Measurements from ENCODE around the gene MRAS.

MRAS gene

GRCh38 chr3:138359919-138360868 lies 11.8 kb downstream of the MRAS start:
- no peak overlapping the region for H3K4me3 ChIP-seq (replicated peaks in 1 of 2; ENCODE audit: low read depth in 2 of 2, low read length in 2 of 2)
- no peak for DNase-seq (ENCODE audit: low read depth in 2 of 2)
- TF ChIP-seq CTCF (IDR thresholded peaks at IDR 0.05; ENCODE audit: low read depth, low read length): no peak

- H3K4me3 ChIP-seq (replicated peaks in 1 of 2; ENCODE audit: low read depth in 2 of 2, low read length in 2 of 2): no peak overlapping the region
- DNase-seq (ENCODE audit: low read depth in 2 of 2): no peak
- TF ChIP-seq CTCF (IDR thresholded peaks at IDR 0.05; ENCODE audit: low read depth, low read length): no peak
These were observed 12.6 kb downstream of the MRAS start for GRCh38 chr3:138360869-138361525.

GRCh38 chr3:138361561-138361971 lies 13.2 kb downstream of the MRAS start:
- no peak for DNase-seq (ENCODE audit: low read depth in 2 of 2)
- H3K4me3 ChIP-seq (replicated peaks in 1 of 2; ENCODE audit: low read depth in 2 of 2, low read length in 2 of 2): no peak overlapping the region
- TF ChIP-seq CTCF (IDR thresholded peaks at IDR 0.05; ENCODE audit: low read depth, low read length): no peak

- TF ChIP-seq CTCF (IDR thresholded peaks at IDR 0.05; ENCODE audit: low read depth, low read length): no peak
- no peak overlapping the region for H3K4me3 ChIP-seq (replicated peaks in 1 of 2; ENCODE audit: low read depth in 2 of 2, low read length in 2 of 2)
- no peak for DNase-seq (ENCODE audit: low read depth in 2 of 2)
These were observed 14.2 kb downstream of the MRAS start for GRCh38 chr3:138362538-138362937.

GRCh38 chr3:138363322-138363721 lies 14.9 kb downstream of the MRAS start:
- no peak overlapping the region for H3K4me3 ChIP-seq (replicated peaks in 1 of 2; ENCODE audit: low read depth in 2 of 2, low read length in 2 of 2)
- TF ChIP-seq CTCF (IDR thresholded peaks at IDR 0.05; ENCODE audit: low read depth, low read length): no peak
- DNase-seq (ENCODE audit: low read depth in 2 of 2): no peak

GRCh38 chr3:138364356-138365252 lies 16.2 kb downstream of the MRAS start:
- no peak for DNase-seq (ENCODE audit: low read depth in 2 of 2)

More at GRCh38 chr3:138364356-138365252, 16.2 kb downstream of the MRAS start:
- H3K4me3 ChIP-seq (replicated peaks in 1 of 2; ENCODE audit: low read depth in 2 of 2, low read length in 2 of 2): no peak overlapping the region
- TF ChIP-seq CTCF (IDR thresholded peaks at IDR 0.05; ENCODE audit: low read depth, low read length): no peak

Measured in cardiac fibroblast (primary cell).